A673 (cell line): ENCODE results near the gene DHX29. TPM values are rescaled to one million over a fixed set of nuclear protein-coding genes. Genes with fewer than 3 reads are reported as not detected.
A peak's percentile ranks its signal among the peaks of the same experiment; 100 is the strongest.

Experiments
- BruUV-seq: library from RNA; stranded (reverse); fragments of 400-500 nt; replicated peaks from 2 replicates; lab custom pipeline; 2021; lab: Mats Ljungman, UMichigan
- CTCF ChIA-PET: fragments of 300-600 bp; sonication (Branson Sonifier 250); formaldehyde crosslinking; loops from one replicate; lab custom pipeline; 2022; ENCODE audit warnings: antibody characterized with exemption; lab: Charles Lee
- POLR2A ChIA-PET: fragments of 300-600 bp; sonication (Branson Sonifier 250); formaldehyde crosslinking; loops from one replicate; lab custom pipeline; 2022; ENCODE audit warnings: antibody characterized with exemption; ENCODE audit not compliant: low non-redundant PET; lab: Charles Lee
- DNase-seq: peaks from one replicate; pipeline ENCODE4 v3.0.0-alpha.2; 2015; ENCODE audit warnings: low spot score
- H3K27ac ChIP-seq: fragments of 200-600 bp; sonication (generic); 2 replicates; pipeline ENCODE4 v1.5.1; 2016; ENCODE audit warnings: mixed run types, low read depth, mild to moderate bottlenecking, mixed read lengths, antibody characterized with exemption, low read length; ENCODE audit not compliant: poor library complexity, severe bottlenecking
- H3K27me3 ChIP-seq: fragments of 200-600 bp; sonication (generic); replicated peaks from 2 replicates; pipeline ENCODE4 v1.6.1; 2017; ENCODE audit warnings: mixed run types, low read depth, mild to moderate bottlenecking, mixed read lengths, antibody characterized with exemption, low read length; ENCODE audit not compliant: insufficient read depth, poor library complexity
- H3K36me3 ChIP-seq: fragments of 200-600 bp; sonication (generic); 2 replicates; pipeline ENCODE4 v1.6.1; 2016; ENCODE audit warnings: mixed run types, mild to moderate bottlenecking, mixed read lengths, antibody characterized with exemption, low read length; ENCODE audit not compliant: insufficient read depth, poor library complexity, severe bottlenecking
- H3K4me1 ChIP-seq: fragments of 200-600 bp; sonication (generic); 2 replicates; pipeline ENCODE4 v1.6.1; 2017; ENCODE audit warnings: mixed run types, mild to moderate bottlenecking, mixed read lengths, antibody characterized with exemption, low read length; ENCODE audit not compliant: insufficient read depth, poor library complexity, severe bottlenecking
- H3K4me3 ChIP-seq: fragments of 200-600 bp; sonication (generic); 2 replicates; pipeline ENCODE4 v1.5.1; 2016; ENCODE audit warnings: low read depth, mixed run types, mild to moderate bottlenecking, mixed read lengths, low read length; ENCODE audit not compliant: poor library complexity, severe bottlenecking
- H3K9me3 ChIP-seq: fragments of 200-600 bp; sonication (generic); 2 replicates; pipeline ENCODE4 v1.6.1; 2016; ENCODE audit warnings: mixed run types, low read depth, mild to moderate bottlenecking, mixed read lengths, antibody characterized with exemption, low read length; ENCODE audit not compliant: poor library complexity, severe bottlenecking
- CTCF ChIP-seq: fragments of 300-800, 200-600 bp; sonication (generic); conservative IDR thresholded peaks from 2 replicates; pipeline ENCODE4 v1.5.1; 2017; ENCODE audit warnings: low read depth, mild to moderate bottlenecking, antibody characterized with exemption, low read length, moderate library complexity, mixed read lengths
- EZH2 ChIP-seq: fragments of 200-600 bp; sonication (generic); IDR thresholded peaks from 2 replicates; pipeline ENCODE4 v1.6.1; 2017; ENCODE audit warnings: borderline replicate concordance, low read depth, mild to moderate bottlenecking, mixed read lengths, antibody characterized with exemption, low read length; ENCODE audit not compliant: poor library complexity, severe bottlenecking
- intact Hi-C: fragments of 100-400 bp; cut with micrococcal nuclease; formaldehyde crosslinking; loops from one replicate; pipeline ENCODE4 v1.10.0; 2022; ENCODE audit not compliant: unreplicated experiment
- total RNA-seq: library from RNA; stranded (reverse); gene quantifications from 2 replicates; pipeline ENCODE4 v1.2.3, GENCODE V29; 2021

DHX29 gene
- total RNA-seq, 1 experiment from 2014 or later, result 28.6 TPM

GRCh38 chr5:55305345-55305744, 2.1 kb downstream of the DHX29 start:
- intact Hi-C loops, result no loop called here
- peaks cover 15% of the 10 kb centered on the region for H3K4me1 ChIP-seq
- H3K27me3 ChIP-seq, result no peaks in the 10 kb centered on the region
- ChIA-PET CTCF (no interaction called here), POLR2A (no interaction called here)
- DNase-seq, result no peak
- H3K36me3 ChIP-seq, result peaks cover 4% of the 10 kb centered on the region
- TF ChIP-seq EZH2 (no peak), CTCF (no peak)
- H3K4me3 ChIP-seq, result peak overlapping the region; percentile 75
- no TSS peak for BruUV-seq
- no peaks in the 10 kb centered on the region for H3K9me3 ChIP-seq
- no peak overlapping the region for H3K27ac ChIP-seq

GRCh38 chr5:55304584-55304983, 2.9 kb downstream of the DHX29 start:
- Histone ChIP-seq H3K9me3 (no peaks in the 10 kb centered on the region), H3K27me3 (no peaks in the 10 kb centered on the region), H3K4me1 (peaks cover 11% of the 10 kb centered on the region), H3K4me3 (no peak overlapping the region), H3K27ac (no peak overlapping the region), H3K36me3 (peaks cover 4% of the 10 kb centered on the region)
- intact Hi-C loops, result no loop called here
- DNase-seq, result no peak
- no TSS peak for BruUV-seq
- ChIA-PET CTCF (no interaction called here), POLR2A (no interaction called here)
- TF ChIP-seq EZH2 (no peak), CTCF (no peak)

- Histone ChIP-seq H3K9me3 (no peaks in the 10 kb centered on the region), H3K4me3 (no peak overlapping the region), H3K4me1 (peaks cover 5% of the 10 kb centered on the region), H3K27ac (no peak overlapping the region), H3K27me3 (no peaks in the 10 kb centered on the region), H3K36me3 (peaks cover 4% of the 10 kb centered on the region)
- BruUV-seq, result no TSS peak
- DNase-seq, result no peak
- no peak for TF ChIP-seq CTCF
- no peak for TF ChIP-seq EZH2
- POLR2A ChIA-PET, result interaction anchor here (0.6 kb wide), 1 partner anchor 168 kb away, joined by 3 read pairs; no protein-coding TSS in a partner anchor
- intact Hi-C loops, result no loop called here
- CTCF ChIA-PET, result interaction anchor here (0.8 kb wide), 1 partner anchor 10 kb away, joined by 9 read pairs; no protein-coding TSS in a partner anchor
Measured at GRCh38 chr5:55303238-55303690, 4.2 kb downstream of the DHX29 start.
